RPMI7951 (cell line): Measurements from ENCODE around the gene FSIP1. TPM values are rescaled to one million over a fixed set of nuclear protein-coding genes. Genes with fewer than 3 reads are reported as not detected.

Experiments used
- DNase-seq: peaks from one replicate; pipeline ENCODE4 v3.0.0-alpha.2; 2012; ENCODE audit warnings: low read depth
- total RNA-seq: library from RNA; depleted of rRNA; stranded (reverse); fragments of >200 nt; shearing (Covaris generic); gene quantifications from 2 replicates; pipeline ENCODE4 v1.2.3, GENCODE V29; 2014; rRNA removed

Gene FSIP1
- total RNA-seq, 1 experiment from 2014 or later = 1.9 TPM

DNA sequence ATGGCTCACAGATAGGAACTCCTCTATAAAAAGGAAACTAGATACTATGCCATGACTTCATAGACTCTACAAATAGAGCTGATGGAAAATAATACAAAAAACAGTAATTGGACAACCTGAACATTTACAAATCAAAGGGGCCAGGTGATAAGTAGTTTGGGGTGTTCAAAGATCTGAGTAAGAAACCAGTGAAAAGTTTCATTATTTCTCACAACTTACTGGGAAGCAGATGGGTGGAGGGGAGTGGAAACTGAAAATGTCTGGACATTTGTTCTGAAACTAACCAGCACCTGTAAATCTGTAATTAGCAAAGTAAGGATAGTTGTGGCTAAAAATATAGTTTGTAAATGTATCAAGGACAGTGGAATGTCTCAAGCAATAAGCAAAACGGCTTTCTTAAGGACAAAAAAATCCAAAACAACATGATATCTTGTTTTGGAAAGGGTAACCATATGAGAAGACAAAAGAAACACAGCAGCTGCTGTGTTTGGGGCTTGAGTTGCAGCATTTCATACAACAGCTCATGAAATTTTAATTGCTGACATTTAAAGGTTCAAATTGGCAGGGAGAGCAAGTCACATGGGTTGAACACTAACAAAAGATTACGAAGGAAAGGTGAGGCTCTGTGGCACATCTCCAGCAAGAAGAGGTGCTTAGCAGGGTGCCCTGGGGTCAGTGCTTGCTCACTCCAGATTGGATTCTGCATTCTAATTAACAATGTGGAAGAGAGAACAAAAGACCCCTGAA is 228.5 kb downstream of the FSIP1 start:
- no peak for DNase-seq

DNA sequence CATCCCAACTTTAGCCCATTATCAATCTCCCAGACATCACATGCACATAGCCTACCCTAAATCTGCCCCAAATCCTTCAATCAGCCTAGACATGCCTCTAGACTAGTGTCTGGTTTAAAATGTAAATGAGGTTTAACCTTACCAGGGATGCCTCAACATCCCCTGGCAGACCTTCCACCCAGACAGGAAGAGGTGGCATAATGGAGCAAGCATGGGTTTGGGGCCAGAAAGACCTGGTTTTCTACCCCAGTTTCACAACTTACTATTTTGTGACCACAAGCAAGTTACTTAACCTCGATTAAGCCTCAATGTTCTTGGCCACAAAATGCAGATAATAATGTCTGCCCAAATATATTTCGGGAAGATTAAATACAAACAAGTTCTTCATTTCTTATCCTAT is 230.1 kb downstream of the FSIP1 start:
- DNase-seq = no peak

DNA sequence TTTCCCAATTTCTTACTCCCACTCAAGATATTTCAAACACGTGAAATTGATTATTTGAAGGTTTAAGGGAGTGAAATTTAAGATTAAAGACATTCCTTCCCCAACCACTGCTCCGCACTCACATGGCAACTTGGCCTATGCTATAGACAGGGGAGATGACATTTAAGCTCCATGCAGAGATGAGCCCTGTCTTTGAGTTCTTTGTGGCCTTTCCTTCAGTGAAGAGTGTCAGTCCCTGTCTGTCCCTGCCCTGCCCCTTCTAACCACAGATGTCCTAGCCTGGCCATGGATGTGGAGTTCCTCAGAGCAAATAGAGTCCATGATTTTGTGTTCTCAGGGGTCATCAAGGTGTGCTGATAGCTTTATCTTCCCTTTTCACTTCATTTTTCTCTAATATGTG is 231.2 kb downstream of the FSIP1 start:
- DNase-seq = no peak

Other genes starting within 250 kb of the FSIP1 start
- gene THBS1, start 201.8 kb downstream of the FSIP1 start, total RNA-seq = 593 and 598 TPM in 2 replicates
- gene GPR176, start 137.4 kb upstream of the FSIP1 start, total RNA-seq = 44.5 and 50.8 TPM in 2 replicates
- gene EIF2AK4, start 151.3 kb upstream of the FSIP1 start, total RNA-seq = 63.6 and 77.9 TPM in 2 replicates